A204.1 (cell line): Measurements from ENCODE around the gene ZRSR2.
A peak's percentile ranks its signal among the peaks of the same experiment; 100 is the strongest.
"Not testable (repeated sequence)": the region's sequence is repeated elsewhere in the genome, so short reads cannot be mapped to it uniquely, and the experiment has no call there.

ENCODE experiments used
- FAIRE-seq: peaks from 2 replicates; lab custom pipeline; 2012; peaks lifted over from hg19 to GRCh38; lab: Jason Lieb, UNC

The ZRSR2 gene

GRCh38 chrX:15789979-15790768 lies at the start of gene ZRSR2:
Gene ZRSR2 (plus strand): TSS chrX:15790484. CDS start chrX:15790496, 12 bp downstream.
- FAIRE-seq = peak; percentile 72

GRCh38 chrX:15744181-15744867 lies 46.0 kb upstream of the ZRSR2 start:
- no peak for FAIRE-seq

- FAIRE-seq = no peak
Observed at GRCh38 chrX:15745179-15745578, 45.1 kb upstream of the ZRSR2 start.

- not testable (repeated sequence) for FAIRE-seq
Observed at GRCh38 chrX:15746651-15747050, 43.6 kb upstream of the ZRSR2 start.

GRCh38 chrX:15747626-15748173 lies 42.6 kb upstream of the ZRSR2 start:
- no peak for FAIRE-seq

GRCh38 chrX:15748841-15749240 lies 41.4 kb upstream of the ZRSR2 start:
- no peak for FAIRE-seq

GRCh38 chrX:15749642-15750610 lies 40.4 kb upstream of the ZRSR2 start:
- FAIRE-seq = no peak

GRCh38 chrX:15750611-15751154 lies 39.6 kb upstream of the ZRSR2 start:
- FAIRE-seq = no peak

- FAIRE-seq = no peak
Observed at GRCh38 chrX:15751155-15751819, 39.0 kb upstream of the ZRSR2 start.

- no peak for FAIRE-seq
Observed at GRCh38 chrX:15755091-15755490, 35.2 kb upstream of the ZRSR2 start.

GRCh38 chrX:15758140-15758539 lies 32.1 kb upstream of the ZRSR2 start:
- no peak for FAIRE-seq

GRCh38 chrX:15759886-15760285 lies 30.4 kb upstream of the ZRSR2 start:
- not testable (repeated sequence) for FAIRE-seq

GRCh38 chrX:15761564-15762191 lies 28.6 kb upstream of the ZRSR2 start:
- no peak for FAIRE-seq

GRCh38 chrX:15769300-15769954 lies 20.9 kb upstream of the ZRSR2 start:
- no peak for FAIRE-seq

GRCh38 chrX:15781961-15782699 lies 8.2 kb upstream of the ZRSR2 start:
- no peak for FAIRE-seq

GRCh38 chrX:15785176-15785750 lies 5.0 kb upstream of the ZRSR2 start:
- no peak for FAIRE-seq

- FAIRE-seq = no peak
Observed at GRCh38 chrX:15786915-15787314, 3.4 kb upstream of the ZRSR2 start.

- no peak for FAIRE-seq
Observed at GRCh38 chrX:15790769-15791290, 546 bp downstream of the ZRSR2 start.

- no peak for FAIRE-seq
Observed at GRCh38 chrX:15797707-15798106, 7.4 kb downstream of the ZRSR2 start.
